Subcutaneous abdominal adipose tissue (tissue), 5 donors: ENCODE measurements around the gene PDE8A.
A peak's percentile ranks its signal among the peaks of the same experiment; 100 is the strongest.

Source experiments
- H3K27ac ChIP-seq: one replicate; pipeline ENCODE4 v1.7.0; 2013; ENCODE audit warnings: low read depth, mild to moderate bottlenecking, inconsistent platforms, low read length, moderate library complexity
- H3K27me3 ChIP-seq, 5 donors: one replicate each; pipeline ENCODE4 v1.7.0; 2013; ENCODE audit warnings: low read length in 5 of 5, inconsistent platforms in 1 of 5; ENCODE audit not compliant: control insufficient read depth in 5 of 5, insufficient read depth in 4 of 5
- H3K36me3 ChIP-seq, 5 donors: one replicate each; pipeline ENCODE4 v1.7.0; 2013; ENCODE audit warnings: low read length in 5 of 5; ENCODE audit not compliant: control insufficient read depth in 5 of 5, insufficient read depth in 5 of 5
- H3K4me1 ChIP-seq, 5 donors: one replicate each; pipeline ENCODE4 v1.7.0; 2013; ENCODE audit warnings: low read length in 5 of 5, mild to moderate bottlenecking in 3 of 5, moderate library complexity in 1 of 5; ENCODE audit not compliant: control insufficient read depth in 5 of 5, insufficient read depth in 5 of 5
- H3K4me3 ChIP-seq, 5 donors: one replicate each; pipeline ENCODE4 v1.7.0; 2013; ENCODE audit warnings: low read length in 5 of 5, low read depth in 1 of 5
- H3K9ac ChIP-seq, 5 donors: one replicate each; pipeline ENCODE4 v1.7.0; 2013; ENCODE audit warnings: low read length in 5 of 5, mild to moderate bottlenecking in 4 of 5, moderate library complexity in 3 of 5
- H3K9me3 ChIP-seq, 5 donors: one replicate each; pipeline ENCODE4 v1.7.0; 2013; ENCODE audit warnings: low read length in 5 of 5; ENCODE audit not compliant: control insufficient read depth in 5 of 5
- donor health status: healthy.
- donor health status: healthy.
- donor health status: healthy.
- donor health status: healthy.
- donor health status: healthy.

Gene PDE8A

GRCh38 chr15:84981711-84982300 is at the start of gene PDE8A:
TSS of gene PDE8A (plus strand) at chr15:84981856. CDS start at chr15:84982163, 307 bp downstream.
- Histone ChIP-seq H3K4me1 (peaks cover 3 to 53% (median 42%) of the 10 kb centered on the region in 5 donors), H3K4me3 (peak within 1 kb of the TSS; percentile 72 to 95 (median 90)), H3K27me3 (no peaks in the 10 kb centered on the region), H3K36me3 (no peaks in the 10 kb centered on the region), H3K27ac (peak within 1 kb of the TSS; percentile 80), H3K9me3 (no peaks in the 10 kb centered on the region), H3K9ac (peak within 1 kb of the TSS; percentile 51 to 92 (median 84))

GRCh38 chr15:84934942-84935729 is 46.5 kb upstream of the PDE8A start:
- H3K36me3 ChIP-seq: no peaks in the 10 kb centered on the region
- no peak overlapping the region for H3K9ac ChIP-seq
- no peak overlapping the region for H3K4me3 ChIP-seq
- H3K9me3 ChIP-seq: no peaks in the 10 kb centered on the region
- no peak overlapping the region for H3K27ac ChIP-seq
- H3K4me1 ChIP-seq: no peaks in the 10 kb centered on the region
- no peaks in the 10 kb centered on the region for H3K27me3 ChIP-seq

- Histone ChIP-seq H3K27me3 (no peaks in the 10 kb centered on the region), H3K36me3 (no peaks in the 10 kb centered on the region), H3K9me3 (no peaks in the 10 kb centered on the region), H3K27ac (no peak overlapping the region), H3K9ac (no peak overlapping the region), H3K4me3 (no peak overlapping the region), H3K4me1 (peaks cover 0 to 4% (median 0%) of the 10 kb centered on the region in 5 donors)
Observed at GRCh38 chr15:84937144-84937543, 44.5 kb upstream of the PDE8A start.

- H3K4me1 ChIP-seq: peaks cover 0 to 4% (median 0%) of the 10 kb centered on the region in 5 donors
- no peak overlapping the region for H3K27ac ChIP-seq
- H3K4me3 ChIP-seq: no peak overlapping the region
- no peaks in the 10 kb centered on the region for H3K36me3 ChIP-seq
- H3K9ac ChIP-seq: no peak overlapping the region
- H3K27me3 ChIP-seq: no peaks in the 10 kb centered on the region
- no peaks in the 10 kb centered on the region for H3K9me3 ChIP-seq
Observed at GRCh38 chr15:84938726-84939125, 42.9 kb upstream of the PDE8A start.

GRCh38 chr15:84940399-84940798 is 41.3 kb upstream of the PDE8A start:
- H3K36me3 ChIP-seq: no peaks in the 10 kb centered on the region
- no peaks in the 10 kb centered on the region for H3K27me3 ChIP-seq
- H3K4me1 ChIP-seq: peaks cover 0 to 16% (median 7%) of the 10 kb centered on the region in 5 donors
- H3K9ac ChIP-seq: no peak overlapping the region
- no peak overlapping the region for H3K27ac ChIP-seq
- no peak overlapping the region for H3K4me3 ChIP-seq
- H3K9me3 ChIP-seq: no peaks in the 10 kb centered on the region

GRCh38 chr15:84942456-84942855 is 39.2 kb upstream of the PDE8A start:
- Histone ChIP-seq H3K27me3 (no peaks in the 10 kb centered on the region), H3K4me3 (no peak overlapping the region), H3K36me3 (no peaks in the 10 kb centered on the region), H3K9ac (no peak overlapping the region), H3K9me3 (no peaks in the 10 kb centered on the region), H3K27ac (no peak overlapping the region), H3K4me1 (peaks cover 0 to 27% (median 12%) of the 10 kb centered on the region in 5 donors)

- H3K4me1 ChIP-seq: peaks cover 2 to 45% (median 29%) of the 10 kb centered on the region in 5 donors
- no peaks in the 10 kb centered on the region for H3K27me3 ChIP-seq
- no peak overlapping the region for H3K27ac ChIP-seq
- no peaks in the 10 kb centered on the region for H3K9me3 ChIP-seq
- H3K36me3 ChIP-seq: no peaks in the 10 kb centered on the region
- H3K9ac ChIP-seq: no peak overlapping the region
- peak overlapping the region in 2 of 5 donors; percentile 11 to 14 for H3K4me3 ChIP-seq
Observed at GRCh38 chr15:84944311-84944710, 37.3 kb upstream of the PDE8A start.

- H3K4me1 ChIP-seq: peaks cover 2 to 48% (median 33%) of the 10 kb centered on the region in 5 donors
- H3K36me3 ChIP-seq: no peaks in the 10 kb centered on the region
- peak overlapping the region in 1 of 5 donors; percentile 14 for H3K4me3 ChIP-seq
- no peak overlapping the region for H3K9ac ChIP-seq
- H3K27ac ChIP-seq: no peak overlapping the region
- no peaks in the 10 kb centered on the region for H3K27me3 ChIP-seq
- no peaks in the 10 kb centered on the region for H3K9me3 ChIP-seq
Observed at GRCh38 chr15:84944861-84945260, 36.8 kb upstream of the PDE8A start.

- no peak overlapping the region for H3K4me3 ChIP-seq
- no peak overlapping the region for H3K27ac ChIP-seq
- no peaks in the 10 kb centered on the region for H3K36me3 ChIP-seq
- peaks cover 5 to 52% (median 42%) of the 10 kb centered on the region in 5 donors for H3K4me1 ChIP-seq
- no peaks in the 10 kb centered on the region for H3K9me3 ChIP-seq
- no peak overlapping the region for H3K9ac ChIP-seq
- no peaks in the 10 kb centered on the region for H3K27me3 ChIP-seq
Observed at GRCh38 chr15:84946772-84947489, 34.7 kb upstream of the PDE8A start.
